ENCODE measurements around the gene NAA50. TPM values are rescaled to one million over a fixed set of nuclear protein-coding genes. Genes with fewer than 3 reads are reported as not detected.

NAA50 gene
- total and polyA plus RNA-seq, 10 donors = 24.4 to 100 (median 71.1) TPM

GRCh38 chr3:113695786-113696645 is 50.0 kb downstream of the NAA50 start, which contains the start of gene USF3:
Gene USF3 (minus strand): TSS chr3:113696642. CDS start chr3:113674878, 21,764 bp downstream.
- TF ChIP-seq POLR2AphosphoS5 (IDR thresholded peaks at IDR 0.05) (peak; percentile 82 to 85 (median 85)), CTCF (IDR thresholded peaks at IDR 0.05 in 8 of 11, conservative IDR thresholded peaks at IDR 0.05 in 3 of 11) (peak in 1 of 11 experiments; percentile 52), POLR2A (IDR thresholded peaks at IDR 0.05) (peak in 1 of 3 donors; percentile 21)
- H3K4me3 ChIP-seq = peak within 1 kb of the TSS; percentile 60 to 89 (median 85)
- 0 to 1% (median 0%) methylated on average over 22 to 75 of the region's 75 CpGs for WGBS, 5 donors
- H3K27me3 ChIP-seq (replicated peaks in 1 of 7) = no peaks in the 10 kb centered on the region
- peak; percentile 97 for DNase-seq
- peaks cover 21 to 72% (median 49%) of the 10 kb centered on the region in 6 donors for H3K4me1 ChIP-seq
- H3K27ac ChIP-seq = peak within 1 kb of the TSS; percentile 99 to 100 (median 100)
- no peaks in the 10 kb centered on the region for H3K36me3 ChIP-seq
- intact Hi-C loops (cut with DNase I; ENCODE audit: low total_unique reads) = no loop called here
- H3K9me3 ChIP-seq = no peaks in the 10 kb centered on the region

- Histone ChIP-seq H3K4me1 (peaks cover 21 to 75% (median 49%) of the 10 kb centered on the region in 6 donors), H3K27me3 (replicated peaks in 1 of 7) (no peaks in the 10 kb centered on the region), H3K4me3 (peak overlapping the region; percentile 60 to 89 (median 85)), H3K27ac (peak overlapping the region; percentile 99 to 100 (median 100)), H3K36me3 (no peaks in the 10 kb centered on the region), H3K9me3 (no peaks in the 10 kb centered on the region)
- 13 to 25% (median 16%) methylated on average over 8 of the region's 8 CpGs for WGBS, 5 donors
- intact Hi-C loops (cut with DNase I; ENCODE audit: low total_unique reads) = no loop called here
- DNase-seq = no peak
- TF ChIP-seq POLR2AphosphoS5 (IDR thresholded peaks at IDR 0.05) = no peak
- no peak for TF ChIP-seq CTCF (IDR thresholded peaks at IDR 0.05 in 8 of 11, conservative IDR thresholded peaks at IDR 0.05 in 3 of 11)
- TF ChIP-seq POLR2A (IDR thresholded peaks at IDR 0.05) = no peak
These were observed 50.6 kb downstream of the NAA50 start for GRCh38 chr3:113695431-113695785.

- 96 to 99% (median 98%) methylated on average over 3 of the region's 3 CpGs for WGBS, 5 donors
- Histone ChIP-seq H3K4me3 (no peak overlapping the region), H3K27me3 (replicated peaks in 1 of 7) (no peaks in the 10 kb centered on the region), H3K27ac (no peak overlapping the region), H3K9me3 (peaks cover 0 to 1% (median 0%) of the 10 kb centered on the region in 8 donors), H3K4me1 (peaks cover 10 to 63% (median 30%) of the 10 kb centered on the region in 6 donors), H3K36me3 (peaks cover 0 to 20% (median 0%) of the 10 kb centered on the region in 6 donors)
- intact Hi-C loops (cut with DNase I; ENCODE audit: low total_unique reads) = loop anchor here (2.0 kb wide), 1 partner anchor 28 kb away; no protein-coding TSS in a partner anchor
- no peak for DNase-seq
- TF ChIP-seq POLR2A (IDR thresholded peaks at IDR 0.05) = no peak
- TF ChIP-seq POLR2AphosphoS5 (IDR thresholded peaks at IDR 0.05) = no peak
- no peak for TF ChIP-seq CTCF (IDR thresholded peaks at IDR 0.05 in 8 of 11, conservative IDR thresholded peaks at IDR 0.05 in 3 of 11)
These were observed 55.6 kb downstream of the NAA50 start for GRCh38 chr3:113690482-113690881.
